GM23338 (cell line): ENCODE results near the gene IRS4.

ENCODE experiments used
- EZH2 ChIP-seq: fragments of 200-600 bp; sonication (generic); IDR thresholded peaks from one replicate; pipeline ENCODE4 v1.8.0; 2017; ENCODE audit warnings: antibody characterized with exemption, mild to moderate bottlenecking, low read depth; ENCODE audit not compliant: unreplicated experiment
- JUNB ChIP-seq: IDR thresholded peaks from one replicate; pipeline ENCODE4 v1.6.1; 2016; ENCODE audit warnings: antibody characterized with exemption; ENCODE audit not compliant: unreplicated experiment
- POLR2AphosphoS5 ChIP-seq: IDR thresholded peaks from 2 replicates; pipeline ENCODE4 v1.6.1; 2016; ENCODE audit warnings: antibody characterized with exemption, low read depth
- TF ChIP-seq, protein P1 (sequence below), 2 experiments: fragments of 200-600 bp in 1 of 2; sonication (generic) in 1 of 2; conservative IDR thresholded peaks; 2 replicates each; pipeline versions ENCODE4 v1.5.1 to v1.6.1; 2016 to 2017; ENCODE audit warnings: antibody characterized with exemption in 2 of 2, low read depth in 2 of 2, mild to moderate bottlenecking in 2 of 2, moderate library complexity in 1 of 2
- TF ChIP-seq, protein P2 (sequence below): IDR thresholded peaks from one replicate; pipeline ENCODE4 v1.6.1; 2018; ENCODE audit warnings: antibody characterized with exemption; ENCODE audit not compliant: unreplicated experiment

DNA sequence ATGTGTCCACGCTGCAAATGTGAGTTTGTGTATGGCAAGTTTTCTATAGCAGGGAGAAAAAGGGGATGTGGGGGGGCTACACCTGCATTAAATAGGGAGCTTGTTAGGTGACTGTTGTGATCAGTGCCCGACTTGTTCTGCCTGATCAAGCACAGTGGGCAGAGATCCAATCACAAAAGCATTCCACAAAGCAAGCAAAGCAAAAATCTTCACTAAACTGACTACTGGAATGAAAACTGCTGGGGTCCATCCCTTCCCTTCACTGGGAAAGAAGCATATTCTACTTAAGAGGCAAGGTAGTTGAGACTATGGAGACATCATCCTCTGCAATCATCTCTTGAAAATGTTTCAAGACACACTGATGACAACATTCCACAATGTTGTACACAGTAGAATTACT is 5.2 kb downstream of the IRS4 start:
- TF ChIP-seq POLR2AphosphoS5 (no peak), EZH2 (no peak), JUNB (no peak)
- TF ChIP-seq, protein P1, sequence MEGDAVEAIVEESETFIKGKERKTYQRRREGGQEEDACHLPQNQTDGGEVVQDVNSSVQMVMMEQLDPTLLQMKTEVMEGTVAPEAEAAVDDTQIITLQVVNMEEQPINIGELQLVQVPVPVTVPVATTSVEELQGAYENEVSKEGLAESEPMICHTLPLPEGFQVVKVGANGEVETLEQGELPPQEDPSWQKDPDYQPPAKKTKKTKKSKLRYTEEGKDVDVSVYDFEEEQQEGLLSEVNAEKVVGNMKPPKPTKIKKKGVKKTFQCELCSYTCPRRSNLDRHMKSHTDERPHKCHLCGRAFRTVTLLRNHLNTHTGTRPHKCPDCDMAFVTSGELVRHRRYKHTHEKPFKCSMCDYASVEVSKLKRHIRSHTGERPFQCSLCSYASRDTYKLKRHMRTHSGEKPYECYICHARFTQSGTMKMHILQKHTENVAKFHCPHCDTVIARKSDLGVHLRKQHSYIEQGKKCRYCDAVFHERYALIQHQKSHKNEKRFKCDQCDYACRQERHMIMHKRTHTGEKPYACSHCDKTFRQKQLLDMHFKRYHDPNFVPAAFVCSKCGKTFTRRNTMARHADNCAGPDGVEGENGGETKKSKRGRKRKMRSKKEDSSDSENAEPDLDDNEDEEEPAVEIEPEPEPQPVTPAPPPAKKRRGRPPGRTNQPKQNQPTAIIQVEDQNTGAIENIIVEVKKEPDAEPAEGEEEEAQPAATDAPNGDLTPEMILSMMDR (conservative IDR thresholded peaks at IDR 0.05; ENCODE audit: low read depth in 2 of 2): no peak
- TF ChIP-seq, protein P2, sequence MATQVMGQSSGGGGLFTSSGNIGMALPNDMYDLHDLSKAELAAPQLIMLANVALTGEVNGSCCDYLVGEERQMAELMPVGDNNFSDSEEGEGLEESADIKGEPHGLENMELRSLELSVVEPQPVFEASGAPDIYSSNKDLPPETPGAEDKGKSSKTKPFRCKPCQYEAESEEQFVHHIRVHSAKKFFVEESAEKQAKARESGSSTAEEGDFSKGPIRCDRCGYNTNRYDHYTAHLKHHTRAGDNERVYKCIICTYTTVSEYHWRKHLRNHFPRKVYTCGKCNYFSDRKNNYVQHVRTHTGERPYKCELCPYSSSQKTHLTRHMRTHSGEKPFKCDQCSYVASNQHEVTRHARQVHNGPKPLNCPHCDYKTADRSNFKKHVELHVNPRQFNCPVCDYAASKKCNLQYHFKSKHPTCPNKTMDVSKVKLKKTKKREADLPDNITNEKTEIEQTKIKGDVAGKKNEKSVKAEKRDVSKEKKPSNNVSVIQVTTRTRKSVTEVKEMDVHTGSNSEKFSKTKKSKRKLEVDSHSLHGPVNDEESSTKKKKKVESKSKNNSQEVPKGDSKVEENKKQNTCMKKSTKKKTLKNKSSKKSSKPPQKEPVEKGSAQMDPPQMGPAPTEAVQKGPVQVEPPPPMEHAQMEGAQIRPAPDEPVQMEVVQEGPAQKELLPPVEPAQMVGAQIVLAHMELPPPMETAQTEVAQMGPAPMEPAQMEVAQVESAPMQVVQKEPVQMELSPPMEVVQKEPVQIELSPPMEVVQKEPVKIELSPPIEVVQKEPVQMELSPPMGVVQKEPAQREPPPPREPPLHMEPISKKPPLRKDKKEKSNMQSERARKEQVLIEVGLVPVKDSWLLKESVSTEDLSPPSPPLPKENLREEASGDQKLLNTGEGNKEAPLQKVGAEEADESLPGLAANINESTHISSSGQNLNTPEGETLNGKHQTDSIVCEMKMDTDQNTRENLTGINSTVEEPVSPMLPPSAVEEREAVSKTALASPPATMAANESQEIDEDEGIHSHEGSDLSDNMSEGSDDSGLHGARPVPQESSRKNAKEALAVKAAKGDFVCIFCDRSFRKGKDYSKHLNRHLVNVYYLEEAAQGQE: no peak
